ENCODE results near the gene PGLYRP4.
"Not testable (repeated sequence)": the region's sequence is repeated elsewhere in the genome, so short reads cannot be mapped to it uniquely, and the experiment has no call there.

Gene PGLYRP4

GRCh38 chr1:153336650-153337049, 12.0 kb downstream of the PGLYRP4 start:
- no peak for DNase-seq

- DNase-seq, result no peak
These were observed 14.7 kb downstream of the PGLYRP4 start for GRCh38 chr1:153333902-153334301.

GRCh38 chr1:153324912-153325311, 23.7 kb downstream of the PGLYRP4 start:
- DNase-seq, result no peak

- DNase-seq, result no peak
These were observed 26.1 kb downstream of the PGLYRP4 start for GRCh38 chr1:153322568-153322967.

GRCh38 chr1:153318145-153318544, 30.5 kb downstream of the PGLYRP4 start:
- DNase-seq, result not testable (repeated sequence)

- DNase-seq, result not testable (repeated sequence)
These were observed 32.6 kb downstream of the PGLYRP4 start for GRCh38 chr1:153316013-153316412.

- DNase-seq, result not testable (repeated sequence)
These were observed 34.3 kb downstream of the PGLYRP4 start for GRCh38 chr1:153314388-153314787.

GRCh38 chr1:153313288-153313687, 35.4 kb downstream of the PGLYRP4 start:
- DNase-seq, result no peak

GRCh38 chr1:153312570-153313186, 36.0 kb downstream of the PGLYRP4 start, which contains the start of gene PGLYRP3:
Gene PGLYRP3 (minus strand): TSS chr1:153312952. CDS start chr1:153310665, 2,287 bp downstream.
- no peak for DNase-seq

GRCh38 chr1:153310526-153310925, 38.1 kb downstream of the PGLYRP4 start:
- no peak for DNase-seq

GRCh38 chr1:153309441-153309840, 39.2 kb downstream of the PGLYRP4 start:
- no peak for DNase-seq

GRCh38 chr1:153308540-153308939, 40.1 kb downstream of the PGLYRP4 start:
- DNase-seq, result no peak

- DNase-seq, result no peak
These were observed 41.4 kb downstream of the PGLYRP4 start for GRCh38 chr1:153307221-153307600.

- DNase-seq, result no peak
These were observed 42.1 kb downstream of the PGLYRP4 start for GRCh38 chr1:153306303-153307220.

GRCh38 chr1:153305682-153306081, 43.0 kb downstream of the PGLYRP4 start:
- no peak for DNase-seq

GRCh38 chr1:153302308-153302707, 46.3 kb downstream of the PGLYRP4 start:
- no peak for DNase-seq

- no peak for DNase-seq
These were observed 54.8 kb downstream of the PGLYRP4 start for GRCh38 chr1:153293851-153294250.

- DNase-seq, result no peak
These were observed 55.2 kb downstream of the PGLYRP4 start for GRCh38 chr1:153293480-153293775.

GRCh38 chr1:153292740-153293479, 55.7 kb downstream of the PGLYRP4 start:
- no peak for DNase-seq

- DNase-seq, result no peak
These were observed 56.5 kb downstream of the PGLYRP4 start for GRCh38 chr1:153292185-153292584.

- DNase-seq, result no peak
These were observed 57.1 kb downstream of the PGLYRP4 start for GRCh38 chr1:153291514-153291913.

- no peak for DNase-seq
These were observed 59.9 kb downstream of the PGLYRP4 start for GRCh38 chr1:153288634-153289275.

All from activated CD4-positive, alpha-beta T cell treated with anti-CD3 and anti-CD28 coated beads for 1 hour (primary cell).